ENCODE measurements around the gene RPS8.
A peak's percentile ranks its signal among the peaks of the same experiment; 100 is the strongest.

The RPS8 gene

DNA sequence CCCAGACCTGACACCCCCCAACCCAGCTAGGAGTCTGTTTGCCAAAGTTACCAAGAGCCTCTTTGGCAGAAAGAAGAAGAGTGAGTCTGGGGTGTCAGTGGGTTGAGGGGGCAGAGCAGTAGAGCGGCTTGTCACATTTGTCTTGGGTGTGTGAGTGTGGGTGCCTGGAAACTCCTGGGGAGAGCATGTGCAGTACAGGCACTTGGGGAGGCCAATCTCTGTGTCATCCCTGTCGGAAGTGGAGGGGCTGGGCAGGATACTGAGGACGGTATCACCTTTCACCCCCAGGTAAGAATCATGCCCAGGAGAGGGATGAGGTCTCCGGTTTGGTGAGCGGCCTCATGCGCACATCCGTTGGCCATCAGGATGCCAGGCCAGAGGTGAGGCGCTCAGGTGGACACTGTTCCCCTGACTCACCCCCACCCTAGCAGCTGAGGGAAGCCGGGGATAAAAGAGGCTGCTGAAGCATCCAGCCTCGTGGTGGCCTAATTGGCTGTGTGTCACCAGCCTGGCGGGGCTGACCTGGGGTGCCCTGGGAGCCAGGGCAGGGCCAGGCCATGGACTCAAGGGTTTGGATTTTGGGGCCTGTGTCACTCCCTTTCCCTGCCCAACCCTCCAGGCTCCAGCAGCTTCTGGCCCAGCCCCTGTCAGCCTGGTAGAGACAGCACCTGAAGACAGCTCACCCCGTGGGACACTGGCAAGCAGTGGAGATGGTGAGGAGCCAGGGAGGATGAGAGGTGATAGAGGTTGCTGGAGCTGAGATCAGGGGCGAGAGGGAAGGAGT, 28.2 kb downstream of the RPS8 start:
- no peak overlapping the region for H3K56ac ChIP-seq (ENCODE audit: low read length)
- no peak overlapping the region for H4K5ac ChIP-seq (ENCODE audit: low read length)
- no peak overlapping the region for H3K4me2 ChIP-seq (ENCODE audit: low read length)
- H2AK5ac ChIP-seq (ENCODE audit: low read length) = no peak overlapping the region
- no peak overlapping the region for H2BK15ac ChIP-seq (replicated peaks; ENCODE audit: low read depth)
- H3K36me3 ChIP-seq (ENCODE audit: control insufficient read depth, insufficient read depth, low read length) = no peaks in the 10 kb centered on the region
- peaks cover 7% of the 10 kb centered on the region for H3K79me1 ChIP-seq (ENCODE audit: low read length)
- no peak for DNase-seq
- no peaks in the 10 kb centered on the region for H3K27me3 ChIP-seq (ENCODE audit: insufficient read depth, low read length, poor library complexity)
- no CpG with 5 or more reads among the region's 13 CpGs for WGBS (ENCODE audit: extremely low coverage, insufficient coverage, low lambda C conversion rate)
- H3K18ac ChIP-seq (ENCODE audit: low read length) = no peak overlapping the region
- H3K9ac ChIP-seq (ENCODE audit: low read length) = no peak overlapping the region
- H3K4me1 ChIP-seq (ENCODE audit: control insufficient read depth, low read depth, low read length) = peaks cover 17% of the 10 kb centered on the region
- H3K27ac ChIP-seq (ENCODE audit: low read depth, low read length) = no peak overlapping the region
- H3K4ac ChIP-seq (ENCODE audit: low read depth, low read length) = no peak overlapping the region
- no peak overlapping the region for H3K23ac ChIP-seq (ENCODE audit: low read length)
- no peaks in the 10 kb centered on the region for H3K79me2 ChIP-seq (ENCODE audit: control insufficient read depth, insufficient read depth, low read length)
- no peak overlapping the region for H2BK5ac ChIP-seq (ENCODE audit: low read length)
- H4K8ac ChIP-seq (ENCODE audit: low read depth, low read length) = no peak overlapping the region
- no peak overlapping the region for H2BK120ac ChIP-seq (ENCODE audit: low read depth, low read length)
- no peak overlapping the region for H3K4me3 ChIP-seq (ENCODE audit: low read length)

DNA sequence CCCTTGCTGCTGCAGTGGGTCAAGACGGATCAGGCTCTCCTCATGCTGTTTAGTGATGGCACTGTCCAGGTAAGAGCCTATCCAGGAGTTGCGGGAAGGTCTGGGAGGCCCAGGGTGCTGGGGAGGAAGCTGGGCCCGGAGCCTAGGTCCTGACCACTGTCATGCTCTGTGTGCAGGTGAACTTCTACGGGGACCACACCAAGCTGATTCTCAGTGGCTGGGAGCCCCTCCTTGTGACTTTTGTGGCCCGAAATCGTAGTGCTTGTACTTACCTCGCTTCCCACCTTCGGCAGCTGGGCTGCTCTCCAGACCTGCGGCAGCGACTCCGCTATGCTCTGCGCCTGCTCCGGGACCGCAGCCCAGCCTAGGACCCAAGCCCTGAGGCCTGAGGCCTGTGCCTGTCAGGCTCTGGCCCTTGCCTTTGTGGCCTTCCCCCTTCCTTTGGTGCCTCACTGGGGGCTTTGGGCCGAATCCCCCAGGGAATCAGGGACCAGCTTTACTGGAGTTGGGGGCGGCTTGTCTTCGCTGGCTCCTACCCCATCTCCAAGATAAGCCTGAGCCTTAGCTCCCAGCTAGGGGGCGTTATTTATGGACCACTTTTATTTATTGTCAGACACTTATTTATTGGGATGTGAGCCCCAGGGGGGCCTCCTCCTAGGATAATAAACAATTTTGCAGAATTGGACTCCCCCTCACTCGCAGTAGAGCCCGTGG, 30.1 kb downstream of the RPS8 start:
- no peak overlapping the region for H3K4ac ChIP-seq (ENCODE audit: low read depth, low read length)
- no peak overlapping the region for H2AK5ac ChIP-seq (ENCODE audit: low read length)
- H3K18ac ChIP-seq (ENCODE audit: low read length) = no peak overlapping the region
- no peak overlapping the region for H3K4me3 ChIP-seq (ENCODE audit: low read length)
- no peak overlapping the region for H4K5ac ChIP-seq (ENCODE audit: low read length)
- H3K23ac ChIP-seq (ENCODE audit: low read length) = no peak overlapping the region
- H3K36me3 ChIP-seq (ENCODE audit: control insufficient read depth, insufficient read depth, low read length) = no peaks in the 10 kb centered on the region
- H2BK120ac ChIP-seq (ENCODE audit: low read depth, low read length) = no peak overlapping the region
- peaks cover 23% of the 10 kb centered on the region for H3K4me1 ChIP-seq (ENCODE audit: control insufficient read depth, low read depth, low read length)
- H4K8ac ChIP-seq (ENCODE audit: low read depth, low read length) = no peak overlapping the region
- H3K27ac ChIP-seq (ENCODE audit: low read depth, low read length) = no peak overlapping the region
- H2BK15ac ChIP-seq (replicated peaks; ENCODE audit: low read depth) = no peak overlapping the region
- no peak overlapping the region for H3K56ac ChIP-seq (ENCODE audit: low read length)
- no peak overlapping the region for H3K4me2 ChIP-seq (ENCODE audit: low read length)
- no peak overlapping the region for H2BK5ac ChIP-seq (ENCODE audit: low read length)
- WGBS (ENCODE audit: extremely low coverage, insufficient coverage, low lambda C conversion rate) = no CpG with 5 or more reads among the region's 20 CpGs
- H3K79me1 ChIP-seq (ENCODE audit: low read length) = peaks cover 7% of the 10 kb centered on the region
- no peaks in the 10 kb centered on the region for H3K27me3 ChIP-seq (ENCODE audit: insufficient read depth, low read length, poor library complexity)
- no peaks in the 10 kb centered on the region for H3K79me2 ChIP-seq (ENCODE audit: control insufficient read depth, insufficient read depth, low read length)
- H3K9ac ChIP-seq (ENCODE audit: low read length) = no peak overlapping the region
- no peak for DNase-seq

DNA sequence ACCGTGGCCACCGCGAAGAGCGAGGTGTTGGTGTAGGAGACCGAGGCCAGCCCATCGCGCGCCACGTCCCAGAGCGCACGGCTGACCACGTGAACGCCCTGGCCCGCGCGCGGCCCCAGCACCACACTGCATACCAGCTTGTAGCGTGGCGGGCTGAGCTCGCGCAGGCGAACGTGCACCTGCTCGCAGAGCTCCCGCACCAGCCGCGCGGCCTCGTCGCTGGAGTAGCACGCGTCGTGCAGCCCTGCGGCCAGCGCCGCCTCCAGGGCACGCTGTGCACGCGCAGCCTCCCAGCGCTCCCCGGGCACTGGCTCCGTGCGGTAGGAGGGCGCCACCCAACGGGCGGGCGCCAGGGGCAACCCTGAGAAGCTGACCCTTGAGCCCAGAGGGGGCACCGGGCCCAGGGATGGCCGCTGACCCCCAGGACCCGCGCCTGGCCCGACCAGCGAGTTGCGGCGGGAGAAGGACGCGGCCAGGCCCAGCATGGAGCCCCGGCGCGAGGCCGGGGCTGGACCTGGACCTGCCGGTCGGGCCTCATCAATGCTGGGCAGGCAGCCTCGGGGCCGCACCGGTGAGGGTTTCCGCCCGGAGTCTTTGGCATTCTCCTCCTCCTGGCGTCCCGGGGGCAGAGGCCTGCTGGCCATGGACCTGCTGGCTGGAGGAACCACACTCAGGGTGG, 30.8 kb downstream of the RPS8 start:
- H4K5ac ChIP-seq (ENCODE audit: low read length) = no peak overlapping the region
- no peak overlapping the region for H3K4me2 ChIP-seq (ENCODE audit: low read length)
- H3K4me1 ChIP-seq (ENCODE audit: control insufficient read depth, low read depth, low read length) = peaks cover 23% of the 10 kb centered on the region
- H3K27ac ChIP-seq (ENCODE audit: low read depth, low read length) = peak overlapping the region; percentile 96
- no CpG with 5 or more reads among the region's 70 CpGs for WGBS (ENCODE audit: extremely low coverage, insufficient coverage, low lambda C conversion rate)
- no peaks in the 10 kb centered on the region for H3K36me3 ChIP-seq (ENCODE audit: control insufficient read depth, insufficient read depth, low read length)
- H3K4ac ChIP-seq (ENCODE audit: low read depth, low read length) = no peak overlapping the region
- no peak overlapping the region for H2BK120ac ChIP-seq (ENCODE audit: low read depth, low read length)
- DNase-seq = no peak
- no peak overlapping the region for H2BK15ac ChIP-seq (replicated peaks; ENCODE audit: low read depth)
- H2BK5ac ChIP-seq (ENCODE audit: low read length) = no peak overlapping the region
- no peak overlapping the region for H3K23ac ChIP-seq (ENCODE audit: low read length)
- no peak overlapping the region for H4K8ac ChIP-seq (ENCODE audit: low read depth, low read length)
- H3K79me1 ChIP-seq (ENCODE audit: low read length) = peaks cover 3% of the 10 kb centered on the region
- H3K4me3 ChIP-seq (ENCODE audit: low read length) = no peak overlapping the region
- no peaks in the 10 kb centered on the region for H3K27me3 ChIP-seq (ENCODE audit: insufficient read depth, low read length, poor library complexity)
- H3K79me2 ChIP-seq (ENCODE audit: control insufficient read depth, insufficient read depth, low read length) = no peaks in the 10 kb centered on the region
- no peak overlapping the region for H3K56ac ChIP-seq (ENCODE audit: low read length)
- no peak overlapping the region for H3K9ac ChIP-seq (ENCODE audit: low read length)
- no peak overlapping the region for H3K18ac ChIP-seq (ENCODE audit: low read length)
- no peak overlapping the region for H2AK5ac ChIP-seq (ENCODE audit: low read length)

GRCh38 chr1:44806704-44807363, 31.5 kb downstream of the RPS8 start, which contains the start of gene DYNLT4:
TSS of gene DYNLT4 (minus strand) at chr1:44807351. CDS start at chr1:44806668, 683 bp downstream.
- Histone ChIP-seq H4K5ac (ENCODE audit: low read length) (no peak within 1 kb of the TSS), H3K36me3 (ENCODE audit: control insufficient read depth, insufficient read depth, low read length) (no peaks in the 10 kb centered on the region), H3K27me3 (ENCODE audit: insufficient read depth, low read length, poor library complexity) (no peaks in the 10 kb centered on the region), H2BK120ac (ENCODE audit: low read depth, low read length) (peak within 1 kb of the TSS; percentile 10), H3K4me3 (ENCODE audit: low read length) (no peak within 1 kb of the TSS), H2BK5ac (ENCODE audit: low read length) (peak within 1 kb of the TSS; percentile 66), H3K9ac (ENCODE audit: low read length) (peak within 1 kb of the TSS; percentile 58), H3K4ac (ENCODE audit: low read depth, low read length) (peak within 1 kb of the TSS; percentile 19), H3K27ac (ENCODE audit: low read depth, low read length) (peak within 1 kb of the TSS; percentile 96), H3K23ac (ENCODE audit: low read length) (peak within 1 kb of the TSS; percentile 48), H3K79me1 (ENCODE audit: low read length) (peaks cover 2% of the 10 kb centered on the region), H2BK15ac (replicated peaks; ENCODE audit: low read depth) (no peak within 1 kb of the TSS), H3K79me2 (ENCODE audit: control insufficient read depth, insufficient read depth, low read length) (no peaks in the 10 kb centered on the region), H2AK5ac (ENCODE audit: low read length) (peak within 1 kb of the TSS; percentile 29), H3K4me2 (ENCODE audit: low read length) (no peak within 1 kb of the TSS), H3K4me1 (ENCODE audit: control insufficient read depth, low read depth, low read length) (peaks cover 23% of the 10 kb centered on the region), H3K56ac (ENCODE audit: low read length) (peak within 1 kb of the TSS; percentile 73), H4K8ac (ENCODE audit: low read depth, low read length) (no peak within 1 kb of the TSS), H3K18ac (ENCODE audit: low read length) (peak within 1 kb of the TSS; percentile 52)
- WGBS (ENCODE audit: extremely low coverage, insufficient coverage, low lambda C conversion rate) = no CpG with 5 or more reads among the region's 7 CpGs
- DNase-seq = no peak

- Histone ChIP-seq H3K56ac (ENCODE audit: low read length) (peak overlapping the region; percentile 69), H2BK5ac (ENCODE audit: low read length) (peak overlapping the region; percentile 66), H3K79me2 (ENCODE audit: control insufficient read depth, insufficient read depth, low read length) (no peaks in the 10 kb centered on the region), H2AK5ac (ENCODE audit: low read length) (peak overlapping the region; percentile 3), H3K18ac (ENCODE audit: low read length) (peak overlapping the region; percentile 52), H2BK120ac (ENCODE audit: low read depth, low read length) (peak overlapping the region; percentile 10), H3K4me3 (ENCODE audit: low read length) (no peak overlapping the region), H3K79me1 (ENCODE audit: low read length) (no peaks in the 10 kb centered on the region), H3K27ac (ENCODE audit: low read depth, low read length) (peak overlapping the region; percentile 96), H3K27me3 (ENCODE audit: insufficient read depth, low read length, poor library complexity) (no peaks in the 10 kb centered on the region), H4K8ac (ENCODE audit: low read depth, low read length) (no peak overlapping the region), H3K9ac (ENCODE audit: low read length) (peak overlapping the region; percentile 58), H3K4ac (ENCODE audit: low read depth, low read length) (peak overlapping the region; percentile 19), H3K4me2 (ENCODE audit: low read length) (no peak overlapping the region), H2BK15ac (replicated peaks; ENCODE audit: low read depth) (no peak overlapping the region), H4K5ac (ENCODE audit: low read length) (no peak overlapping the region), H3K23ac (ENCODE audit: low read length) (no peak overlapping the region), H3K4me1 (ENCODE audit: control insufficient read depth, low read depth, low read length) (peaks cover 23% of the 10 kb centered on the region), H3K36me3 (ENCODE audit: control insufficient read depth, insufficient read depth, low read length) (no peaks in the 10 kb centered on the region)
- WGBS (ENCODE audit: extremely low coverage, insufficient coverage, low lambda C conversion rate) = no CpG with 5 or more reads among the region's 16 CpGs
- peak; percentile 100 for DNase-seq
Measured at GRCh38 chr1:44807364-44808062, 32.2 kb downstream of the RPS8 start.

All from mesendoderm (in vitro differentiated cells).